ENCODE results near the gene RET.
A peak's percentile ranks its signal among the peaks of the same experiment; 100 is the strongest.

The RET gene

GRCh38 chr10:43135064-43135463, 58.2 kb downstream of the RET start:
- peak; percentile 3 for DNase-seq (ENCODE audit: low spot score)
- no peak for TF ChIP-seq CTCF (IDR thresholded peaks at IDR 0.05; ENCODE audit: extremely low read depth, missing control alignments)

- no peak for TF ChIP-seq CTCF (IDR thresholded peaks at IDR 0.05; ENCODE audit: extremely low read depth, missing control alignments)
- peak; percentile 5 for DNase-seq (ENCODE audit: low spot score)
Observed at GRCh38 chr10:43135656-43136055, 58.8 kb downstream of the RET start.

- no peak for TF ChIP-seq CTCF (IDR thresholded peaks at IDR 0.05; ENCODE audit: extremely low read depth, missing control alignments)
- peak; percentile 2 for DNase-seq (ENCODE audit: low spot score)
Observed at GRCh38 chr10:43136432-43136831, 59.6 kb downstream of the RET start.

- no peak for DNase-seq (ENCODE audit: low spot score)
- TF ChIP-seq CTCF (IDR thresholded peaks at IDR 0.05; ENCODE audit: extremely low read depth, missing control alignments), result no peak
Observed at GRCh38 chr10:43136995-43137716, 60.3 kb downstream of the RET start.

GRCh38 chr10:43137717-43138020, 60.8 kb downstream of the RET start:
- DNase-seq (ENCODE audit: low spot score), result peak; percentile 64
- TF ChIP-seq CTCF (IDR thresholded peaks at IDR 0.05; ENCODE audit: extremely low read depth, missing control alignments), result no peak

- TF ChIP-seq CTCF (IDR thresholded peaks at IDR 0.05; ENCODE audit: extremely low read depth, missing control alignments), result no peak
- DNase-seq (ENCODE audit: low spot score), result peak; percentile 95
Observed at GRCh38 chr10:43138021-43138756, 61.3 kb downstream of the RET start, which contains the start of gene CSGALNACT2. CSGALNACT2 (plus strand) TSS chr10:43138445; CDS start chr10:43155150, 16,705 bp downstream.

GRCh38 chr10:43138757-43139241, 61.9 kb downstream of the RET start:
- DNase-seq (ENCODE audit: low spot score), result peak; percentile 71
- TF ChIP-seq CTCF (IDR thresholded peaks at IDR 0.05; ENCODE audit: extremely low read depth, missing control alignments), result no peak

Measured in GM20000 (cell line).